HuH-7.5 (cell line): ENCODE data around the gene ACOX3.
"Not testable (repeated sequence)": the region's sequence is repeated elsewhere in the genome, so short reads cannot be mapped to it uniquely, and the experiment has no call there.

Experiments used
- DNase-seq: peaks from one replicate; pipeline ENCODE4 v3.0.0; 2011; ENCODE audit warnings: low spot score

The ACOX3 gene

DNA sequence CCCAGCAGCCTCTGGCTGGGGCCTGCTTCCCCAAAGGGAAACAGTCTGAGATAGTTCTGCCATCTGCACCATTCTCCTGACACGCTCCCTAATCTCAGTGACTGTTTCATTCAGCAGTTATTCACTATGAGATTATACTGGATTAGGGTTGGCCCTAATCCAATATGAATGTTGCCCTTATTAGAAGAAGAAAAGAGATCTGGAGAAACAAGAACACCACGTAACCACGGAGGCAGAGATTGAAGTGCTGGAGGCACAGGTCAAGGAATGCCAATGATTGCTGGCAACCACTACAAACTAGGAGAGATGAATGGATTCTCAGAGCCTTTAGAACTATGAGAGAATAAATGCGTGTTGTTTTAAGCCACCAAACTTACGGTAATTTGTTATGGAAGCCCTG is 7.4 kb downstream of the ACOX3 start:
- DNase-seq = no peak

DNA sequence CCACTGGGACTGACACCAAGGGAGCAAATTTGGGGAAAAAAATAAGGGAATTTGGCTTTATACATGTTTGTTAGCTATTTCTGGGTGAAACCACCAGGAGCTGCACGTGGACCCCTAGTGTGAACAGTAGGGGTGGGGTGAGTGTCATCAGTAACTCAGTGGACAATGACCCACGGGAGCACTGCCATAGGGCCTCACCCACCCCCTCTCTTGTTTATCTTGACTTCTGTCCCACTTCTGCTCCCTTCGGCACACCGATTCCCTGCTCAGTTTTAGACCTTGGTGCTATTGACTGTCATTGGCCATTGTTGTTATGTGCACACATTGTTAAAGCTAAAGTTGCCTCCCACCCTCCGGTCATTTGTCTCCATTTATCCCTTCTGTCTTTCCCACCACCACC is 9.0 kb downstream of the ACOX3 start:
- DNase-seq = no peak

DNA sequence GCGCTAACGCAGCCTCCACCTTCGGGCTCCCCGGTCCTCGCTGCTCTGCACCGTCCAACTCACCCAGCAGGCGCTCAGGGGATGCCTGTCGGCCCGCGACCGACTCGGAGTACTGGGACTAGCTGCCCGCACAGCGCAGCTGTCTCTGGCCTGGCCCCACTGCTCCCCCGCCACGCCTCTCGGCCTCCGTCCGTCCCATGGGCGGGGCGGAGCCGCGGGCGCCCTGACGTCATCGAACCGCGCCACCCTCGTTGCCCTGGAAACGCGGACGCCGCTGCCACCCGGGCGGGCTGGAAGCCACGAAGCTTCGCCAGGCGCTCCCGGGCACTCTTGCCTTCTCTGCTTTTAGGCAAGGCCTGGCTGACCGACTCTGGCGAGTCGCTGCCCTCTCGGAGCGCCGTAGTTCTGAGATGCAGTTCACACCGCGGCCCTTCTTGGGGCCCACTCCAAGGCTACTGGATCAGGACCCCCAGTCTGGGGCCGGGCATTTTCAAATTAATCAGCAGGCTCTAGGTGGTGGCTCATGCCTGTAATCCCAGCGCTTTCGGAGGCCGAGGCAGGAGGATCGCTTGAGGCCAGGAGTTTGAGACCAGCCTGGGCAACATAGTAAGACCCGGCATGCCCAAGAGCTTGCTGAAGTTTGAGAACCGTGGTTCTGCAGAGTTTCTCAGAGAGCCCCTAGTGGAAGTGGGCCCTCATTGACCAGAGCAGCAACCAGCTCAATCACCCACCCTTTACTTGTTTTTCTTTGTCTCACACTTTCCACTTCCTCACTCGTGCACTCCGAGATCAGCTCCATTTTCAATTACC is 12.0 kb downstream of the ACOX3 start:
- DNase-seq = peak; percentile 86

GRCh38 chr4:8427761-8428287 is 12.7 kb downstream of the ACOX3 start:
- peak; percentile 51 for DNase-seq

DNA sequence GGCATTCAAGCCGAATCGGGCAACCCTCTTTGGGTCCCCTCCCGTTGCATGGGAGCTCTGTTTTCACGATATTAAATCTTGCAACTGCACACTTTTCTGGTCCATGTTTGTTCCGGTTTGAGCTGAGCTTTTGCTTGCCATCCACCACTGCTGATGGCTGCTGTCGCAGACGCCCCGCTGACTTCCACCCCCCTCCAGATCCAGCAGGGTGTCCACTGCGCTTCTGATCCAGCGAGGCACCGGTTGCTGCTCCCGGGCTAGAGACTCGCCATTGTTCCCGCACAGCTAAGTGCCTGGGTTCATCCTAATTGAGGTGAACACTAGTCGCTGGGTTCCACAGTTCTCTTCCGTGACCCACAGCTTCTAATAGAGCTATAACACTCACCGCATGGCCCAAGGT is 13.3 kb downstream of the ACOX3 start:
- DNase-seq = no peak

DNA sequence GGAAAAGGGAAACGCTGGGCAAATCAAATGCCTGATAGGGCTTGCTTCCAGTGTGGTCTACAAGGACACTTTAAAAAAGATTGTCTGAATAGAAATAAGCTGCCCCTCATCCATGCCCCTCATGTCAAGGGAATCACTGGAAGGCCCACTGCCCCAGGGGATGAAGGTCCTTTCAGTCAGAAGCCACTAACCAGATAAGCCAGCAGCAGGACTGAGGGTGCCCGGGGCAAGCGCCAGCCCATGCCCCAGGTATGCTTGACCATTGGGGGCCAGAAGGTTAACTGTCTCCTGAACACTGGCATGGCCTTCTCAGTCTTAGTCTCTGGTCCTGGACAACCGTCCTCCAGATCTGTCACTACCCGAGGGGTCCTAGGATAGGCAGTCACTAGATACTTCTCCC is 17.7 kb downstream of the ACOX3 start:
- DNase-seq = no peak

GRCh38 chr4:8422327-8422726 is 18.2 kb downstream of the ACOX3 start:
- DNase-seq = no peak

DNA sequence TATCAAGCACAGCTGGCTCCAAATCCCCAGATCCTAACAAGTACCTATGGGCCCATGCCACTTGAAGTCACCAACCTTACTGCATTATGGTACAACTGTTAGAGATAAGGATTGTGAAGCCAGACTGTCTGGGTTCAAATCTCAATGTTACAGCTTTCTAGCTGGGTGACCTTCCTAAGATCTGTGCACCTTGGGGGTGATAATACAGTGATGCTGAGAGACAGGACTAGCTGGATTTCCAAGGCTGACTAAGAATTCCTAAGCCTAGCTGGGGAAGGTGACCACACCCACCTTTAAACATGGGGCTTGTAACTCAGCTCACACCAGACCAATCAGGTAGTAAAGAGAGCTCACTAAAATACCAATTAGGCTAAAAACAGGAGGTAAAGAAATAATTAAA is 20.4 kb downstream of the ACOX3 start:
- not testable (repeated sequence) for DNase-seq

DNA sequence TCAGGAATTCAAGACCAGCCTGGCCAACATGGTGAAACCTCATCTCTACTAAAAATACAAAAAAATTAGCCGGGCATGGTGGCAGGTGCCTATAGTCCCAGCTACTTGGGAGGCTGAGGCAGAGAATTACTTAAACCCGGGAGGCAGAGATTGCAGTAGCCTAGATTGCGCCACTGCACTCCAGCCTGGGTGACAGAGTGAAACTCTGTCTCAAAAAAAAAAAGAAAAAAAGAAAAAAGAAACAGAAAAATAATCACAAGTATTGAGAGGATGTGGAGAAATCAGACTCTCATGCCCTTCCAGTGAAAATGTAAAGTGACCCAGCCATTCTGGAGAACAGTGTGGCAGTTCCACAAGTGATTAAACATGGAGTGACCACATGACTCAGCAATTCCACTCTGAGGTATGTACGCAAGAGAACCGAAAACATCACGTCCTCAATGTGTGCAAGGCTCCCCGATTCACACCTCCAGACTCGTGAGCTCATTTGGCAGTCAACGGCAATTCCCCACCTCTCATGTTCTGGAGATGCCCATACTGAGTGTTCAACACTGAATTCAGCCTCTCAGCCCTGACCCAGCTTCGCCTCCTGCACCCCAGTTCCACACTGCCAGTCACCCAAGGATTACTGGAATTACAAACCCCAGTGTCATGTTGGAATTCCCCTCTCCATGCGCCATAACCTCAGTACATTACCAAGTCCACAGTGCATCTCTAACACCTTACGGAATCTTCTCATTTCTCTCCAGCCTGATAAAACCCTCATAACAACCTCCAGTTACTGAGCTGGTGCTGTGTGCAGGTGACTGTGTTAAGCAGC is 21.1 kb downstream of the ACOX3 start:
- DNase-seq = no peak

GRCh38 chr4:8417071-8417614 is 23.4 kb downstream of the ACOX3 start:
- DNase-seq = no peak

DNA sequence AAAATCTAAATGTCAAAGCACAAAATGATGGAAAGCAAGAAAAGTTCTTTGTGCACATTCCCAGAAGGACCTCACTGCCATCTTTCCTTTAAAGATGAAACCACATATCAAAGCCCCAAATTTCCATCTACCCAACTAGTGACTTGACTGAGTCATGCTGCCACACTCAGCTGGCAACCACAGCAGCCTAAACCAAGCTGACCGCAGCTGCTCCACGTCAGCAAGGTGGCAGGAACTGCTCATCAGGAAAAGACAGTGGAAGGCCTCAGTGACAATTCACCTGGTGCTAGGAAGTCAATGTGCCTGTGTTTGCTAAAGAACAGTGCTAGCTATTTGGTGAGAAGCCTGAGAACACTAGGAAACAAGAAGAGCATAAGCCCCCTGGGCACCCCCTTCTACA is 26.1 kb downstream of the ACOX3 start:
- DNase-seq = no peak

GRCh38 chr4:8412288-8412687 is 28.2 kb downstream of the ACOX3 start:
- no peak for DNase-seq

DNA sequence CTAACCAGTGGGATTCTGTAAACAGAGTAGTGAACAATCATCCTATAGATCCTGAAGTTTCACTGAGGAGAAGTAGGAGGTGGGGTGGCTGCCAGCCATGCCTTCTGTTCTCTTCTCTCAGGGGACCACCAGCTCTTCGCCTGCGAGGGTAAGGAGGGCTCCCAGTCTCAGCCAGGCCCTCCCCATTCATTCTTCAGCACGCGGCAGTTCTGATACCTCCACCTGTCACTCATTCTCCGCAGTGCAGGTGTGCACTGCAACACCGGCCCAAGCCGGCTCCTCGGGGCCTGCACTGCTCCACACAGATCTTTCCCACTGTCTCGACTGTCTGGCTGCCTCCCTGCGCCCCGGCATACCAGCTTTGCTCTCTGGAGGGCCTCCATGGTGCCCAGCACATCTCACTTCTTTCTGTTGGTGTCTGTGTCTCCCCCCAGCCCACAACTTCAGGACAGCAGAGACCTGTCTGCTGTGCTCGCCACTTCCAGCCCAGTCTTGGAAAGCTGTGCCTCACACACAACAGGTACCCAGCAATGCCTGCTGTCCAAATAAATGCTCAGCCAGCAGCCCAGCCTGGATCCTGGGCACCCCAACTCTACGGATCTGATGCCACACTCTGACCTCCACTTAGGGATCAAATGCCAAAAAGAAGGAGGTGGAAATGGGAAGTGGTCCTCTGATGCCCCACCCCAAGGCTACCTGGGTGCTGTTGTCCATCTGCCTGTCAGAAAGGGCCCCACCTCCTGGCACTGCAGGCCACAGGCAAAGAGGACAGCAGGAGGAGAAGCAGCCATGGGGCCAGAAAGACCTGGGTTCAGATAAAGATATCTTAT is 29.0 kb downstream of the ACOX3 start:
- no peak for DNase-seq

DNA sequence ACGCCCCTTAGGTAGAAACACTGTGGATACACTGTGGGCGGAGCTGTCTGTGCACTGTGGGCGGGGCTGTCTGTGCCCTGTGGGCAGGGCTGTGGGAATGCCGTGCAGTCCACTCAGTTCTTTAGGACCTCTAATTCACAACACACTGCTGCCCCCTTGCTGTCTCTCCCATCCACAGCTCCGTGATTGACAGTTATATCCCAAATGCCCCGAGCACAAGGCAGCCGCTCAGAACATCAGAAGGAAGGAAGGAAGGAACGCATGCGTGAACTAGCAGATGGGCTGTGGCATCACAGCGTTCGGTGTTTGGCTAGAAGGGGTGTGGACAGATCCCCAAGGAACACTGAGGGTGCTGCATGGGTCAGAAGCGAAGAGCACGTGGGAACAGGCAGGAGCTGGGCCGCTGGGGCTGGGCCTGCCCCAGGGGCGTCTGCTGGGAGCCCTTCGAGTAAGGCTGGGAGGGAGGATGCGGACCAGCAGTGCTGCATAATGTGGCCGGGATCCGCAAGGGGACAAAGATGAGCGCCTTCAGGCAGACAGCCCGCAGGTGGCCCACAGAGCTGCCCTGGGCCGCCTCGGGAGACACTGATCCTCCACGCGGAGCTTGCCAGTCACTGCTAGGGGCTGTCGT is 29.8 kb downstream of the ACOX3 start:
- DNase-seq = peak; percentile 72

DNA sequence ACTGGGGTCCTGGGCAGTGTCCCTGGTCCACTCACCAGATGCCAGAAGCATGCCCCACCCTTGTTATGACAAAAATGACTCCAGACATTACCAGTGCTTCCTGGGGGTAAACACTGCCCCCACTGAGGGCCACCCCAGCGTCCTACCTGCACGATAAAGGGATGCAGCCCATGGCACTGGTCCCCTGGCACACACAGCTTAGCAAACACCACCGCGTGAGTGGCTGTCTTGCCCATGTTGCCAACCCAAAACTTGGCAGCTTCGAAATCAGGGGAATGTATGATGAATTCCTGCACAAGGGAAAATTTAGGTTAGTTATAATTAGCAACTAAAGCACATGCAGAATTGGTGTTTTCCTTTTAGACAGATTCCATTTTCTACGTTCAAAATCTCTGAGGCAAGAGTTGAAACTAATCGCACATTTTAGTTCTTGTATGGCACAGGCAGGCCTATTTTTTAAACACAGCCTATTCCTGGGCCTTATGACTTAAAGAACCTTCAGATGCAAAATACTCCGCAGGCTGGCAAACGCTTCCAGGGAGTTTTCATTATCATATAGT is 30.4 kb downstream of the ACOX3 start:
- no peak for DNase-seq

DNA sequence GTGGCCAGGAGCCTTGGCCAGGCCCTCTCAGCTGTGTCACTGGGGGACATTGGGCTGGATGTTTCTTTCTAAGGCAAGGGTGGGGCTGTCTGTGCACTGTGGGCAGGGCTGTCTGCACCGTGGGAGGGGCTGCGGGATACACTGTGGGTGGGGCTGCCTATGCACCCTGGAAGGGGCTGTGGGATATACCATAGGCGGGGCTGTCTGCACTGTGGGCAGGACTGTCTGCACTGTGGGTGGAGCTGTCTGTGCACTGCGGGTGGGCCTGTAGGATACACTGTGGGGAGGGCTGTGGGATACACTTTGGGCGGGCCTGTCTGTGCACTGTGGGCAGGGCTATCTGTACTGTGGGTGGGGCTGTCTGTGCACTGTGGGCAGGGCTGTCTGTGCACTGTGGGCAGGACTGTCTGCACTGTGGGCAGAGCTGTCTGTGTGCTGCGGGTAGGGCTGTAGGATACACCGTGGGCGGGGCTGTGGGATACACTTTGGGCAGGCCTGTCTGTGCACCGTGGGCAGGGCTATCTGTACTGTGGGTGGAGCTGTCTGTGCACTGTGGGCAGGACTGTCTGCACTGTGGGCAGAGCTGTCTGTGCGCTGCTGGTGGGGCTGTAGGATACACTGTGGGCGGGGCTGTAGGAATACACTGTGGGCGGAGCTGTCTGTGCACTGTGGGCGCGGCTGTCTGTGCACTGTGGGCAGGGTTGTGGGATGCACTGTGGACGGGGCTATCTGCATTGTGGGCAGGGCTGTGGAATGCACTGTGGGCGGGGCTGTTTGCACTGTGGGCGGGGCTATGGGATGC is 31.1 kb downstream of the ACOX3 start:
- no peak for DNase-seq

DNA sequence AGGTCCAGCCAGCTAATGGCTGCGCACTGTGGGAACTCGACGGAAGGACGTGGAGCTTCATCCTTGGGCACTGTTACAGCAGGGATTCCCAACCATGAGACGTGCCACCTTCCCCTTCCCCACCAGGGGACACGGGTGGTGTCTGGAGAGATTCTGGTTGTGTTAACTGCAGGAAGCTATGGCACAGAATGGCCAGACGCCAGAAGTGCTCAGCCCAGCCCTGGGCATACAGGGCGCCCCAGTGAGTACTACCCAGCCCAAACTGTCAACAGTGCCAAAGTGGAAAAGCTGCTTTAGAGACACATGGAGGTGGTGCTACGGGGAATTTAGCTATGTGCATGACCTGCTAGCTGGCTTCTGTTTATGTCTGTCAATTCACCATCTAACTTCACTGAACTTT is 32.8 kb downstream of the ACOX3 start:
- DNase-seq = no peak

DNA sequence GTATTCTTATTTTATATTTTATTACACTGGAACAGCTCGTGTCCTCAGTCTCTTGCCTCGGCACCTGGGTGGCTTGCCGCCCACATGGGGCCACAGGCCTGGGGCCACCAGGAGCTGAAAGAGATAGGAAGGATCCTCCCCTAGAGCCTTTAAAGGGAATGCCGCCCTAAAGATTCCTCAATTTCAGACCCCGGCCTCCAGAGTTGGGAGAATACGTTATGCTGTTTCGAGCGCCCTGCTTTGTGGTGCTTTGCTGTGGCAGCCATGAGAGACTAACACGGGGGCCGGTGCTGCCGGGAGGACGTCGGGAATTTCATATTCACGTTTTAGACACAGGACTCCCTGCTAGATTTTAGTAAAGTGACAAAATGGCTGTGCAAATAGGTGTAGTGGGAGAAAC is 33.2 kb downstream of the ACOX3 start:
- no peak for DNase-seq

DNA sequence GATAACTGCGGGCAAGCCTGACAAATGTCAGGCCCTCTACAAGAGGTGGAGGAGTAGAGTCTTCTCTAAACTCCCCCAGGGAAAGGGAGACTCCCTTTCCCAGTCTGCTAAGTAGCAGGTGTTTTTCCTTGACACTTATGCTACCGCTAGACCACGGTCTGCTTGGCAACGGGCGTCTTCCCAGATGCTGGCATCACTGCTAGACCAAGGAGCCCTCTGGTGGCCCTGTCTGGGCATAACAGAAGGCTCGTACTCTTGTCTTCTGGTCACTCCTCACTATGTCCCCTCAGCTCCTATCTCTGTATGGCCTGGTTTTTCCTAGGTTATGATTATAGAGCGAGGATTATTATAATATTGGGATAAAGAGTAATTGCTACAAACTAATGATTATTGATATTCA is 33.6 kb downstream of the ACOX3 start:
- not testable (repeated sequence) for DNase-seq

- DNase-seq = no peak
Observed at GRCh38 chr4:8405516-8405875, 35.0 kb downstream of the ACOX3 start.
